SJSA1 (cell line): Measurements from ENCODE around the gene TSPAN12. TPM values are rescaled to one million over a fixed set of nuclear protein-coding genes. Genes with fewer than 3 reads are reported as not detected.

Experiments used
- DNase-seq, 2 experiments: peaks; one replicate each; pipeline ENCODE4 v3.0.0-alpha.2; 2015 to 2020; ENCODE audit warnings: low spot score in 2 of 2, low read depth in 1 of 2
- H3K27ac ChIP-seq: fragments of 250-450 bp; sonication (Bioruptor Pico); 2 replicates; pipeline ENCODE4 v1.5.1; 2020; ENCODE audit warnings: mild to moderate bottlenecking, moderate library complexity
- H3K27me3 ChIP-seq: fragments of 250-450 bp; sonication (Bioruptor Pico); replicated peaks from 2 replicates; pipeline ENCODE4 v1.5.1; 2020; ENCODE audit warnings: mild to moderate bottlenecking, moderate library complexity
- H3K36me3 ChIP-seq: fragments of 250-450 bp; sonication (Bioruptor Pico); 2 replicates; pipeline ENCODE4 v1.5.1; 2020; ENCODE audit warnings: mild to moderate bottlenecking
- H3K4me1 ChIP-seq: fragments of 250-450 bp; sonication (Bioruptor Pico); replicated peaks from 2 replicates; pipeline ENCODE4 v1.6.1; 2021; ENCODE audit warnings: mild to moderate bottlenecking
- H3K4me3 ChIP-seq: fragments of 250-450 bp; sonication (Bioruptor Pico); 2 replicates; pipeline ENCODE4 v1.5.1; 2020; ENCODE audit warnings: mild to moderate bottlenecking
- H3K9me3 ChIP-seq: fragments of 250-450 bp; sonication (Bioruptor Pico); replicated peaks from 2 replicates; pipeline ENCODE4 v1.5.1; 2020; ENCODE audit warnings: mild to moderate bottlenecking
- total RNA-seq: library from RNA; depleted of rRNA; stranded (reverse); fragments of >200 nt; shearing (Covaris generic); gene quantifications from 2 replicates; pipeline ENCODE4 v1.2.3, GENCODE V29; 2014; rRNA removed

The TSPAN12 gene
- total RNA-seq, 1 experiment from 2014 or later = 1.8 TPM

DNA sequence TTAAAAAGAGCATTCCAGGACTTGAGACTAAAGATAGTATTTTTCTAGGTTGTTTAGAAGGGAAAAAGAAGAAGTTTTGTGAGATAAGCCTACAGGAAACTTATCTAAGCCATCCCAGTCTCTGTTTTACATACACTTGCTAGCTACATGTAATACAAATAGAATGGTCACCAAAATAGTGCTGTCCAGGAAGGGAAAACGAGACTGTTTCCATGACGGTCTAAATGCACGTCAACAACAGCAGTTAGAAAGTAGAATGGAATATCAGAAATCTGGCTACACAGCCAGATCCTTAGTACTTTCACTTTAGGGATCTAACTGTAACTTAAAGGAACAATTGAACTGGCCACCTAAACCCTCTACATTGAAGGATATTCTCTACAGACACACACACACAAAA, 117.6 kb downstream of the TSPAN12 start:
- Histone ChIP-seq H3K9me3 (no peaks in the 10 kb centered on the region), H3K36me3 (no peaks in the 10 kb centered on the region), H3K4me3 (no peak overlapping the region), H3K4me1 (no peaks in the 10 kb centered on the region), H3K27me3 (peaks cover 10% of the 10 kb centered on the region; the same call in 1 of the 2 replicates), H3K27ac (no peak overlapping the region)
- no peak for DNase-seq

DNA sequence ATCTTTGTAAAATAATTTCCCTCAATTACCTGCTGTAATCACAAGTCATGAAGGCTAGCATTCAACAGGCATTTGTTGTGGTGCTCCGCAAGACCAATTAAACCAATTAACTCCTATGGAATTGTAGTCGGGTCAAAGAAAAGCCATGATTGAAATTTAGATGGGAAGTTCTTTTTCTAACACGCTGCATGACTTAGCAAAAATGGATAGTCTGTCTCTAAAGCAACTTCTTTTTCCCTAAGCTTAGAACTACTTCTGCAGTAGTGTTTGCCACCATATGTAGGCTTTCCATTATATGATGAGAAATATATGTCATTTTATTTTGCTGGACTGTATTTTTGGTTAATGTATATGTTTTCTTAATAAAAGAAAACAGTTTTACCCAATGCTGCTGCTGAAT, 119.1 kb downstream of the TSPAN12 start:
- Histone ChIP-seq H3K27ac (no peak overlapping the region), H3K36me3 (no peaks in the 10 kb centered on the region), H3K27me3 (peaks cover 10% of the 10 kb centered on the region; the same call in 1 of the 2 replicates), H3K4me1 (no peaks in the 10 kb centered on the region), H3K4me3 (no peak overlapping the region), H3K9me3 (no peaks in the 10 kb centered on the region)
- DNase-seq = no peak

Other genes with a start within 250 kb of the TSPAN12 start
- 18.3 and 31.2 TPM in 2 replicates for gene ING3, start 92.6 kb upstream of the TSPAN12 start, total RNA-seq
- gene CPED1, start 130.6 kb upstream of the TSPAN12 start, total RNA-seq = 46.6 and 64.8 TPM in 2 replicates